Glutamatergic neuron (in vitro differentiated cells): Measurements from ENCODE around the gene TLL2. TPM values are rescaled to one million over a fixed set of nuclear protein-coding genes. Genes with fewer than 3 reads are reported as not detected.

Source experiments
- DNase-seq: peaks from one replicate; pipeline ENCODE4 v3.0.0; 2022
- H3K27ac Mint-ChIP-seq: one replicate; pipeline ENCODE4 v1.8.0; 2020; ENCODE audit warnings: mild to moderate bottlenecking, mixed read lengths, inconsistent platforms; ENCODE audit not compliant: unreplicated experiment
- H3K27me3 Mint-ChIP-seq: one replicate; pipeline ENCODE4 v1.8.0; 2020; ENCODE audit warnings: mild to moderate bottlenecking, moderate library complexity, mixed read lengths, inconsistent platforms; ENCODE audit not compliant: unreplicated experiment
- H3K36me3 Mint-ChIP-seq: one replicate; pipeline ENCODE4 v1.8.0; 2020; ENCODE audit warnings: mild to moderate bottlenecking, mixed read lengths, inconsistent platforms; ENCODE audit not compliant: unreplicated experiment
- H3K4me1 Mint-ChIP-seq: one replicate; pipeline ENCODE4 v1.8.0; 2020; ENCODE audit warnings: mild to moderate bottlenecking, low read depth, mixed read lengths, inconsistent platforms; ENCODE audit not compliant: unreplicated experiment
- H3K4me3 Mint-ChIP-seq: one replicate; pipeline ENCODE4 v1.8.0; 2020; ENCODE audit warnings: mild to moderate bottlenecking, mixed read lengths, inconsistent platforms; ENCODE audit not compliant: unreplicated experiment
- H3K9me3 Mint-ChIP-seq: one replicate; pipeline ENCODE4 v1.8.0; 2020; ENCODE audit warnings: mild to moderate bottlenecking, moderate library complexity, mixed read lengths, inconsistent platforms; ENCODE audit not compliant: unreplicated experiment
- total RNA-seq: library from RNA; stranded (reverse); fragmentation: NEBNext Ultra II Directional; extraction: Animal tissue kit (Norgen Biotek cat#: 25700); gene quantifications from one replicate; pipeline ENCODE4 v1.2.1, GENCODE V29; 2021; ENCODE audit not compliant: unreplicated experiment
- TF ChIP-seq, protein P1 (sequence below): fragments of 200-600 bp; sonication (generic); IDR thresholded peaks from one replicate; pipeline ENCODE4 v1.5.0; 2021; ENCODE audit not compliant: partially characterized antibody, unreplicated experiment

TLL2 gene
- total RNA-seq, 1 donor from 2014 or later = 0.17 TPM

DNA sequence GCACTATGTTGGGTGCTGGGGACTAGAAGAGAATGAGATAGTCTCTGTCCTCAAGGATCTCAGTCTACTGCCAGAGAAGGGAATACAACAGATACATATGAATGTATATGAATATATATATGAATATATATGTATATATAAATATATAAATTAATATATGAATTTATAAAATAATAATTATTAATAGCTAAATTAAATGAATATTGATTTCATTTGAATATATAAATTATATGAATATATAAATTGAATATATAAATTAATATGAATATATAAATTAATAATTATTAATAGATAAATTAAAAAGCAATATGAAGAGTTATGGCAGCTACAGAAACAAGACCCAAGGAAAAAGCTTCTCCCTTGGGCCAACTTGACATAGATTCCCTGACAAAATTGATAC is 95.1 kb downstream of the TLL2 start:
- H3K36me3 Mint-ChIP-seq = no peaks in the 10 kb centered on the region
- H3K9me3 Mint-ChIP-seq = no peaks in the 10 kb centered on the region
- no peak overlapping the region for H3K27ac Mint-ChIP-seq
- no peak overlapping the region for H3K4me3 Mint-ChIP-seq
- TF ChIP-seq, protein P1, sequence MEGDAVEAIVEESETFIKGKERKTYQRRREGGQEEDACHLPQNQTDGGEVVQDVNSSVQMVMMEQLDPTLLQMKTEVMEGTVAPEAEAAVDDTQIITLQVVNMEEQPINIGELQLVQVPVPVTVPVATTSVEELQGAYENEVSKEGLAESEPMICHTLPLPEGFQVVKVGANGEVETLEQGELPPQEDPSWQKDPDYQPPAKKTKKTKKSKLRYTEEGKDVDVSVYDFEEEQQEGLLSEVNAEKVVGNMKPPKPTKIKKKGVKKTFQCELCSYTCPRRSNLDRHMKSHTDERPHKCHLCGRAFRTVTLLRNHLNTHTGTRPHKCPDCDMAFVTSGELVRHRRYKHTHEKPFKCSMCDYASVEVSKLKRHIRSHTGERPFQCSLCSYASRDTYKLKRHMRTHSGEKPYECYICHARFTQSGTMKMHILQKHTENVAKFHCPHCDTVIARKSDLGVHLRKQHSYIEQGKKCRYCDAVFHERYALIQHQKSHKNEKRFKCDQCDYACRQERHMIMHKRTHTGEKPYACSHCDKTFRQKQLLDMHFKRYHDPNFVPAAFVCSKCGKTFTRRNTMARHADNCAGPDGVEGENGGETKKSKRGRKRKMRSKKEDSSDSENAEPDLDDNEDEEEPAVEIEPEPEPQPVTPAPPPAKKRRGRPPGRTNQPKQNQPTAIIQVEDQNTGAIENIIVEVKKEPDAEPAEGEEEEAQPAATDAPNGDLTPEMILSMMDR = no peak
- H3K4me1 Mint-ChIP-seq = no peaks in the 10 kb centered on the region
- no peaks in the 10 kb centered on the region for H3K27me3 Mint-ChIP-seq
- no peak for DNase-seq

DNA sequence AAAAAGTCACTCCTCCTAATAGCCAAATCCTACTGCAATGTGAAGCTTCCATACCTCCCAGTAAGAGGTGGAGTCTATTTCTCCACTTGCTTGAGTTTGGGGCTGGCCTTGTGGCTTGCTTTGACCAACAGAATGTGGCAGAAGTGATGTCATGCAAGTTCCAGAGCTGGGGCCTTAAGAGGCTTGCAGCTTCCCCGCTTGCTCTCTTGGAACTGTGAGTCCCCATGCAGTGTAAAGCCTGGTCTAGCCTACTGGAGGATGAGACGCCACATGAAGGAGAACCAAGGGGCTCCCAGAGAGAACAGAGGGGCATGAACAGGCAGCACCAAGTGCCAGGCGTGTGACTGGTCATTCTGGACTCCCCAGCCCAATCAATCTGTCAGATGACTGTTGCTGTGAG is 96.3 kb downstream of the TLL2 start:
- H3K4me3 Mint-ChIP-seq = no peak overlapping the region
- H3K4me1 Mint-ChIP-seq = no peaks in the 10 kb centered on the region
- no peaks in the 10 kb centered on the region for H3K36me3 Mint-ChIP-seq
- no peak for DNase-seq
- H3K9me3 Mint-ChIP-seq = no peaks in the 10 kb centered on the region
- no peaks in the 10 kb centered on the region for H3K27me3 Mint-ChIP-seq
- H3K27ac Mint-ChIP-seq = no peak overlapping the region
- TF ChIP-seq, protein P1 = no peak

DNA sequence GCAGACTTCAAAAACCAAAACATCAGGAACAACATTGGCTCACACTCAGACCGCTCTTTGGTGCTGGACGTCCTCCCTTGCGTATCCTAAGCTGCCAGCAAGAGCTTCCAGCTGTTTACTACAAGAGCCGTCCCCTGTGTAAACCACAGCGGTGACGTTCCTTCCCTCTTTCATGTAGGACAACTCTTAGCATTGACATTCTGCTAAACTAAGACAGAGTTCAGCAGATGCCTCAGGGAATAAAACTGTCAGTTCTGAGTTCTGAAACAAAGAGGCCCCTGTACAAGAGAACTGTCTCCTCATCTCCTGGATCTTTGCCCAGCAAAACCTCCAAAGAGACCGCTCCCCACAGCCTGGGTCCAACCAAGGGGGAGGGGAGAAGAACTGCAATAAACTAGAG is 97.1 kb downstream of the TLL2 start:
- Mint-ChIP-seq H3K9me3 (no peaks in the 10 kb centered on the region), H3K4me1 (no peaks in the 10 kb centered on the region), H3K27me3 (no peaks in the 10 kb centered on the region), H3K27ac (no peak overlapping the region), H3K36me3 (no peaks in the 10 kb centered on the region), H3K4me3 (no peak overlapping the region)
- TF ChIP-seq, protein P1 = no peak
- DNase-seq = no peak

- DNase-seq = no peak
- TF ChIP-seq, protein P1 = no peak
- Mint-ChIP-seq H3K9me3 (no peaks in the 10 kb centered on the region), H3K27ac (no peak overlapping the region), H3K4me1 (no peaks in the 10 kb centered on the region), H3K36me3 (no peaks in the 10 kb centered on the region), H3K4me3 (no peak overlapping the region), H3K27me3 (no peaks in the 10 kb centered on the region)
Measured at GRCh38 chr10:96415891-96416554, 97.7 kb downstream of the TLL2 start.

DNA sequence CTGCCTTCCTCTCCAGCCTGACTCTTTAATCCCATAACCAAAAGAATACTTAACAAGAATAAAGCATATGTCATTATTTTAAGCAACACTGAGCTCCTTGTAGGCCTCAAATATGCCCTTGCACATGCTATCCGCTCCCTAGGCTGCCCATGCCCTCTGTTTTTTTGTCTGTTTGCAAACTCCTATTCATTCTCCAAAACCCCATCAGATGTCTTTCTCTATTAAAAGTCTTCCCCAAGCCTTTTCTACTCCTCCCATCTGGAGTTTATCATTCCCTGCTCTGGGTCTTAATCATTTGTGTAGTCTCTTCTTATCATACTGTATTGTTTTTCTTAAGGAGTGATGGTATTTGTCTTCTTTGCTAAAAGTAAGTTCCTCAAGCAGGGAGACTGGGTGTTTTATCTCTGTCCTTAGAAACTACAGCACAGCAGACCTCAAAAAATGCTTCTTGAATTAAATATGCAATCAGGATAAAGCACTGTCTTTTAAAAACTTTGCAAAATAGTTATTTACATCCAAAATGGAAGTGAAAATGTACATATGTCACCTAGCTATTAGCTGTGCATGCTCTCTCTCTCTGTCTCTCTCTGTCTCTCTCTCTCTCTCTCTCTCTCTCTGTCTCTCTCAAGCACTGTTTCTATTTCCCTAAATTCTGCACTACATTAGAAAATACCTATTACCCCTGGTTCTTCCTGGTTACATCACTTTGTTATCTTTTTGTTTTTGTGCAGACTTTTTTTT is 98.4 kb downstream of the TLL2 start:
- H3K4me1 Mint-ChIP-seq = no peaks in the 10 kb centered on the region
- H3K36me3 Mint-ChIP-seq = no peaks in the 10 kb centered on the region
- H3K27me3 Mint-ChIP-seq = no peaks in the 10 kb centered on the region

More for the DNA sequence above, 98.4 kb downstream of the TLL2 start:
- Mint-ChIP-seq H3K27ac (no peak overlapping the region), H3K4me3 (no peak overlapping the region), H3K9me3 (no peaks in the 10 kb centered on the region)
- no peak for DNase-seq
- TF ChIP-seq, protein P1 = no peak
